Mesendoderm (in vitro differentiated cells): ENCODE results near the gene MACROD1.
"Not testable (repeated sequence)": the region's sequence is repeated elsewhere in the genome, so short reads cannot be mapped to it uniquely, and the experiment has no call there.

Experiments used
- DNase-seq: peaks from one replicate; pipeline ENCODE4 v3.0.0; 2013
- H2AK5ac ChIP-seq: 2 replicates; pipeline ENCODE4 v1.6.1; 2013; ENCODE audit warnings: low read length, inconsistent platforms
- H2BK120ac ChIP-seq: 2 replicates; pipeline ENCODE4 v1.6.1; 2013; ENCODE audit warnings: low read depth, mild to moderate bottlenecking, low read length, moderate library complexity, mixed read lengths
- H2BK15ac ChIP-seq: replicated peaks from 2 replicates; pipeline ENCODE4 v1.6.1; 2013; ENCODE audit warnings: low read depth, mild to moderate bottlenecking, moderate library complexity
- H2BK5ac ChIP-seq: 2 replicates; pipeline ENCODE4 v1.6.1; 2013; ENCODE audit warnings: low read length, inconsistent platforms
- H3K18ac ChIP-seq: 2 replicates; pipeline ENCODE4 v1.6.1; 2013; ENCODE audit warnings: mild to moderate bottlenecking, low read length, mixed read lengths
- H3K23ac ChIP-seq: one replicate; pipeline ENCODE4 v1.6.1; 2013; ENCODE audit warnings: low read length
- H3K27ac ChIP-seq: 2 replicates; pipeline ENCODE4 v1.5.1; 2013; ENCODE audit warnings: low read depth, mild to moderate bottlenecking, inconsistent platforms, low read length, moderate library complexity
- H3K27me3 ChIP-seq: 2 replicates; pipeline ENCODE4 v1.6.1; 2013; ENCODE audit warnings: low read length, control low read depth, mild to moderate bottlenecking, inconsistent platforms; ENCODE audit not compliant: insufficient read depth, poor library complexity
- H3K36me3 ChIP-seq: 2 replicates; pipeline ENCODE4 v1.6.1; 2013; ENCODE audit warnings: low read length, inconsistent platforms; ENCODE audit not compliant: control insufficient read depth, insufficient read depth
- H3K4ac ChIP-seq: one replicate; pipeline ENCODE4 v1.6.1; 2013; ENCODE audit warnings: low read depth, mild to moderate bottlenecking, low read length, moderate library complexity
- H3K4me1 ChIP-seq: 2 replicates; pipeline ENCODE4 v1.6.1; 2013; ENCODE audit warnings: low read depth, low read length, inconsistent platforms; ENCODE audit not compliant: control insufficient read depth
- H3K4me2 ChIP-seq: 2 replicates; pipeline ENCODE4 v1.6.1; 2013; ENCODE audit warnings: low read length
- H3K4me3 ChIP-seq: 2 replicates; pipeline ENCODE4 v1.5.1; 2013; ENCODE audit warnings: mild to moderate bottlenecking, low read length
- H3K56ac ChIP-seq: one replicate; pipeline ENCODE4 v1.6.1; 2013; ENCODE audit warnings: low read length
- H3K79me1 ChIP-seq: 2 replicates; pipeline ENCODE4 v1.6.1; 2013; ENCODE audit warnings: low read length, inconsistent platforms
- H3K79me2 ChIP-seq: 2 replicates; pipeline ENCODE4 v1.6.1; 2013; ENCODE audit warnings: mild to moderate bottlenecking, low read length; ENCODE audit not compliant: control insufficient read depth, insufficient read depth
- H3K9ac ChIP-seq: 2 replicates; pipeline ENCODE4 v1.6.1; 2013; ENCODE audit warnings: low read length, inconsistent platforms
- H4K5ac ChIP-seq: one replicate; pipeline ENCODE4 v1.6.1; 2013; ENCODE audit warnings: low read length
- H4K8ac ChIP-seq: one replicate; pipeline ENCODE4 v1.6.1; 2013; ENCODE audit warnings: low read depth, mild to moderate bottlenecking, control low read depth, low read length, moderate library complexity
- WGBS: extraction: QIAGEN DNeasy Blood & Tissue Kit; methylation state at CpG from one replicate; pipeline ENCODE4 v1.1.7; 2013; ENCODE audit warnings: low lambda C conversion rate, missing lambda C conversion rate; ENCODE audit not compliant: insufficient coverage; ENCODE audit errors: extremely low coverage; 5-methylcytosine and 5-hydroxymethylcytosine counted together

The MACROD1 gene

DNA sequence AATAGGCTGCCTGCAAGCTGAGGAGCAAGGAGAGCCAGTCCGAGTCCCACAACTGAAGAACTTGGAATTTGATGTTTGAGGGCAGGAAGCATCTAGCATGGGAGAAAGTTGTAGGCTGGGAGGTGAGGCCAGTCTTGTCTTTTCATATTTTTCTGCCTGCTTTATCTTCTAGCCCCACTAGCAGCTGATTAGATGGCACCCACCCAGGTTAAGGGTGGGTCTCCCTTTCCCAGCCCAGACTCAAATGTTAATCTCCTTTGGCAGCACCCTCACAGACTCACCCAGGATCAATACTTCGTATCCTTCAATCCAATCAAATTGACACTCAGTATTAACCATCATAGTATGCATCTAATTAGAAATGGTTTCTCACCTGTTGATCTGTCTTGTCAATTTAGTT, 196.5 kb downstream of the MACROD1 start:
- H3K56ac ChIP-seq, result no peak overlapping the region
- no peak overlapping the region for H3K9ac ChIP-seq
- no peaks in the 10 kb centered on the region for H3K79me1 ChIP-seq
- no peaks in the 10 kb centered on the region for H3K27me3 ChIP-seq
- H2BK120ac ChIP-seq, result no peak overlapping the region
- H3K4ac ChIP-seq, result no peak overlapping the region
- H3K4me1 ChIP-seq, result no peaks in the 10 kb centered on the region
- no CpG with 5 or more reads among the region's 2 CpGs for WGBS
- H3K4me3 ChIP-seq, result no peak overlapping the region
- no peak overlapping the region for H2BK15ac ChIP-seq
- H3K79me2 ChIP-seq, result no peaks in the 10 kb centered on the region
- no peak overlapping the region for H2BK5ac ChIP-seq
- no peak overlapping the region for H4K8ac ChIP-seq
- DNase-seq, result no peak
- no peak overlapping the region for H3K4me2 ChIP-seq
- H3K18ac ChIP-seq, result no peak overlapping the region
- H3K36me3 ChIP-seq, result no peaks in the 10 kb centered on the region
- no peak overlapping the region for H3K23ac ChIP-seq
- H3K27ac ChIP-seq, result no peak overlapping the region
- H2AK5ac ChIP-seq, result no peak overlapping the region
- H4K5ac ChIP-seq, result no peak overlapping the region

DNA sequence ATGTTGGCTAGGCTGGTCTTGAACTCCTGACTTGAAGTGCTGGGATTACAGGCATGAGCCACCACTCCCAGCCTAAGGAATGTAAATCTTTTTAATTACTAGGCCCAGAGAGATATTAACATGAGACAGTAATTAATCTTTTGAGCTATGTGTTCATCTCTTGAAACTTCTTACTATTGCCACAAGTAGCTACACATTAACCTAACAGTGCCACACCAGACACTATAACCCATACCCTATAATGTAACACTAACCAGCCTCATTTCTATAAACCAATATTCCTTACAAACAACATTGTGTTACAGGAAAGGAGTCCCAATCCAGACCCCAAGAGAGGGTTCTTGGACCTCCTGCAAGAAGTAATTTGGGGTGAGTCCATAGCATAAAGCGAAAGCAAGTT, 199.5 kb downstream of the MACROD1 start:
- no peak overlapping the region for H3K4me2 ChIP-seq
- no CpG with 5 or more reads among the region's 1 CpG for WGBS

DNA sequence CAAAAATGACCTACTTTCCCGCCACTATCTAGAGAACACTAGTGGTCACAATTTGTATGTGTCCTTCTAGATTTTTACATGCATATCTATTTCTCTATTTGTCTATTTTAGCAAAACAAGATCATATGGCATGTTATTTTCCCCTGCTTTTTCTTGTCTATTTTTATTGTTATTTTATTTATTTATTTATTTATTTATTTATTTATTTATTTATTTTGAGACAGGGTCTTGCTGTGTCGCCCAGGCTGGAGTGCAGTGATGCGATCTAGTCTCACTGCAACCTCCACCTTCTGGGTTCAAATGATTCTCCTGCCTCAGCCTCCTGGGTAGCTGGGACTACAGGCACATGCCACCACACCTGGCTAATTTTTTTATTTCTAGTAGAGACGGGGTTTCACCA, 202.0 kb downstream of the MACROD1 start:
- no CpG with 5 or more reads among the region's 4 CpGs for WGBS
- H4K5ac ChIP-seq, H3K9ac ChIP-seq, H2BK120ac ChIP-seq, H3K27ac ChIP-seq, H2AK5ac ChIP-seq, H3K4me3 ChIP-seq, H3K4ac ChIP-seq, H3K27me3 ChIP-seq, H2BK15ac ChIP-seq, DNase-seq, H3K79me1 ChIP-seq, H3K79me2 ChIP-seq, H3K4me1 ChIP-seq, H3K36me3 ChIP-seq, H3K56ac ChIP-seq, H4K8ac ChIP-seq, H3K4me2 ChIP-seq, H3K18ac ChIP-seq, H2BK5ac ChIP-seq, H3K23ac ChIP-seq: not testable (repeated sequence)

More for the DNA sequence above, 199.5 kb downstream of the MACROD1 start:
- H2BK120ac ChIP-seq, result no peak overlapping the region
- H2BK15ac ChIP-seq, result no peak overlapping the region
- H3K9ac ChIP-seq, result no peak overlapping the region
- H3K4ac ChIP-seq, result no peak overlapping the region
- H3K27me3 ChIP-seq, result no peaks in the 10 kb centered on the region
- H3K27ac ChIP-seq, result no peak overlapping the region
- no peak overlapping the region for H3K56ac ChIP-seq
- H3K4me3 ChIP-seq, result no peak overlapping the region
- H3K79me1 ChIP-seq, result no peaks in the 10 kb centered on the region
- H4K5ac ChIP-seq, result no peak overlapping the region
- no peak for DNase-seq
- no peaks in the 10 kb centered on the region for H3K4me1 ChIP-seq
- no peak overlapping the region for H2AK5ac ChIP-seq
- no peak overlapping the region for H3K18ac ChIP-seq
- no peaks in the 10 kb centered on the region for H3K79me2 ChIP-seq
- no peak overlapping the region for H2BK5ac ChIP-seq
- no peak overlapping the region for H3K23ac ChIP-seq
- H3K36me3 ChIP-seq, result no peaks in the 10 kb centered on the region
- H4K8ac ChIP-seq, result no peak overlapping the region

DNA sequence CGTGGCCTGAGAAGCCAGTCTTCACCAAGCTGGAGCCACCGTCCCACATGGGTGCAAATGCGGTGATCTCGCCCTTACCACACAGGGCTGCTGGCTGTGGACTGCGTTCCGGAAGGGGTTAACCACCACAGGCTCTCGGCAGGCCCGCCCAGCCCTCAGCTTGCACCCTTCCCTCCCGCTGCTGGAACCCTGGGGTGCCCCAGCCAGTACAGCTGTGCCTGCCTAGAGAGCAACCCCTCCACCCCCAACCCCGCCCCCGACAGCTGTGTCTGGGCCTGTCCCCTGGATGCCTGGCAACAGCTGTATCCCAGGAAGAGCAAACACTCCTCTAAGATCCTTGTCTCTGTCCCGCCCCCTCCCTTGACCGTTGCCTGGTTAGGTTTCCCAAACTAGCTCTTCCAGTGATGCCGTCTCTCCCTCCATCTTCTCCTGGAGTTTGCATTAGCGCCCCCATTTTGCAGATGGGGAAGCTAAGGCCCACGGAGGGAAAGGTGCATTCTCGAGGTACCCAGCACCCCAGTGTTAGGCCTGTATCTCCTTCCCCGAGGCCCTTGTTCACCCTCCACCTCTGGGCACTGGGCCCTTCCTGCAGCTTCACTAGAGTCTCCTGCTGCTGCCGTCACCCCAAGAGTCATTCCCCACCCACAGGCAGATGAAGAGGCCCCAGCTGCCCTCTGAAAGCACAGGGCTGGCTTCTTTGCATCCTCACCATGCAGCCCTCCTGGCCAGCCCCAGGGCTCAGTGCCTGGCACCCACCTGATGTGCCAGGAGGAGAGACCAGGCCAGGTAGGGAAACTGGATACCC, 204.1 kb downstream of the MACROD1 start:
- peaks cover 1% of the 10 kb centered on the region for H3K36me3 ChIP-seq
- H4K8ac ChIP-seq, result no peak overlapping the region
- DNase-seq, result peak; percentile 74
- no peak overlapping the region for H3K27ac ChIP-seq
- no peak overlapping the region for H2BK5ac ChIP-seq
- no peak overlapping the region for H3K56ac ChIP-seq
- no peaks in the 10 kb centered on the region for H3K27me3 ChIP-seq
- no peak overlapping the region for H4K5ac ChIP-seq
- whole genome bisulfite sequencing, result no CpG with 5 or more reads among the region's 19 CpGs
- H3K18ac ChIP-seq, result no peak overlapping the region
- no peak overlapping the region for H2BK15ac ChIP-seq
- H2BK120ac ChIP-seq, result no peak overlapping the region
- H2AK5ac ChIP-seq, result no peak overlapping the region
- no peaks in the 10 kb centered on the region for H3K79me1 ChIP-seq
- no peak overlapping the region for H3K23ac ChIP-seq
- H3K4me3 ChIP-seq, result no peak overlapping the region
- no peak overlapping the region for H3K4ac ChIP-seq
- H3K4me2 ChIP-seq, result no peak overlapping the region
- no peaks in the 10 kb centered on the region for H3K4me1 ChIP-seq
- H3K79me2 ChIP-seq, result no peaks in the 10 kb centered on the region
- no peak overlapping the region for H3K9ac ChIP-seq

DNA sequence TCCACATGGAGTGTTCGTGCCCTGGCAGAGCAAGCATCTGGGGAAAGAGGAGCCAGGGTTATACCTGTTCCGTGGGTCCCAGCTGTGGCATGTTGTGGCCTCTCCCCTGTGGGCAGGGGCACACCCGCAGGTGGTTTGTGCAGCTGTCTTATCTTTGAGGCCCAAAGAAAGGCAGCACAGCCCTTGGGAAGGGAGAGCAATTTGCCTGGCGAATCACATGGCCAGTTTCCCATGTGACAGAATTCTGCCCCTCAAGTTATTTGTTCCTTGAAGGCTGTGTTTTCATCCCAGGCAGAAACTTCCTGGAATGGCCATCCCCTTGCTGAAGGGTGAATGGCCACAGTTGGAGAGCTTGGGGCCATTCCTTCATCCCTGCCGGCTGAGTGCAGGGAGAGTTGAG, 207.9 kb downstream of the MACROD1 start:
- no peak overlapping the region for H2BK15ac ChIP-seq
- no peak overlapping the region for H3K4me3 ChIP-seq
- H4K8ac ChIP-seq, result no peak overlapping the region
- H4K5ac ChIP-seq, result no peak overlapping the region
- H3K56ac ChIP-seq, result no peak overlapping the region
- H3K9ac ChIP-seq, result no peak overlapping the region
- H3K27ac ChIP-seq, result no peak overlapping the region
- no peak overlapping the region for H3K23ac ChIP-seq
- no peak overlapping the region for H3K4ac ChIP-seq
- H3K27me3 ChIP-seq, result no peaks in the 10 kb centered on the region
- H3K36me3 ChIP-seq, result peaks cover 11% of the 10 kb centered on the region
- H3K4me2 ChIP-seq, result no peak overlapping the region
- no peak overlapping the region for H2BK120ac ChIP-seq
- H3K18ac ChIP-seq, result no peak overlapping the region
- H2BK5ac ChIP-seq, result no peak overlapping the region
- no peaks in the 10 kb centered on the region for H3K79me2 ChIP-seq
- H3K4me1 ChIP-seq, result no peaks in the 10 kb centered on the region
- no CpG with 5 or more reads among the region's 5 CpGs for WGBS
- no peak overlapping the region for H2AK5ac ChIP-seq
- no peak for DNase-seq
- no peaks in the 10 kb centered on the region for H3K79me1 ChIP-seq

DNA sequence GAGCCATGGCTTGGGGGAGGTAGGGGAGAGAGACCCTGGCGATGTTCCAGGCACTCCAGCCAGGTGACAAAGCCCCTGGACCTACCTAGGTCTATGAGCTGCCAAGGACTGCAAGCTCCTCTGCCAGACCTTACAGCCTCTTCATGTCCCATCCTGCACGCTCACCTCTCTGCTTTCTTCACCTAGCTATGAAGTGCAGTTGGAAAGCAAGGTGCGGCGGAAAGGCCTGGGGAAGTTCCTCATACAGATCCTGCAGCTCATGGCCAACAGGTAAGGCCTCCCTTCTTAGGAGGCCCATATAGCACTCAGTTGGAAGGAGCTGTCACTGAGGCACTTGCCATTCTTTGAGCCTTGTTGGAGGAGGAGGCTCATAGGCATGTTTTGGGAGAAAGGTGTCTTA, 213.3 kb downstream of the MACROD1 start:
- peak overlapping the region; percentile 1 for H3K9ac ChIP-seq
- H3K79me1 ChIP-seq, result no peaks in the 10 kb centered on the region
- peaks cover 14% of the 10 kb centered on the region for H3K36me3 ChIP-seq
- no peak overlapping the region for H2AK5ac ChIP-seq
- no peak overlapping the region for H3K23ac ChIP-seq
- no peak overlapping the region for H3K4ac ChIP-seq
- no peak overlapping the region for H4K5ac ChIP-seq
- no peak overlapping the region for H3K18ac ChIP-seq
- no peak overlapping the region for H2BK120ac ChIP-seq
- no peaks in the 10 kb centered on the region for H3K27me3 ChIP-seq
- no peak for DNase-seq
- H3K4me3 ChIP-seq, result no peak overlapping the region
- H3K56ac ChIP-seq, result no peak overlapping the region
- no peak overlapping the region for H4K8ac ChIP-seq
- no peak overlapping the region for H2BK15ac ChIP-seq
- no peak overlapping the region for H2BK5ac ChIP-seq
- H3K4me1 ChIP-seq, result peaks cover 1% of the 10 kb centered on the region
- H3K27ac ChIP-seq, result no peak overlapping the region
- H3K4me2 ChIP-seq, result no peak overlapping the region
- WGBS, result no CpG with 5 or more reads among the region's 4 CpGs
- H3K79me2 ChIP-seq, result no peaks in the 10 kb centered on the region
